ENCODE data around the gene SMS.

DNA sequence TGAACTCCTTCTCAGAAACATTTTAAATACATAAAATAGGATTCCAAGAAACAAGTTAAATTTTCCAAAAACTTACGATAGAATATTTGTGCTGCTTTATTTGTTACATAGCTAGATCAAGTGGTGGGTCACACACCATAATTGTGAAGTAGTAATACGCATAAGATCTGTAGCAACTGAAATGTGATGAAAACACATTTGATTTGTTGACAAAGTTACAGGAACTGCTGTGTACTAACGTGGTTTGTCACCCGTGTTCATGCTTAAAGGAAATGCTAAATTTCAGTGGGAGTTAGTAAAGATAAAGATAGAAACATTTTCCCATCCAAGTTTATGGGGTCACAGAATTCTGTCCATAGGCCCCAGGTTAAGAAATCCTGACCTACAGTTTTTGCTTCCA is 57.5 kb downstream of the SMS start:
- TF ChIP-seq, protein P1, sequence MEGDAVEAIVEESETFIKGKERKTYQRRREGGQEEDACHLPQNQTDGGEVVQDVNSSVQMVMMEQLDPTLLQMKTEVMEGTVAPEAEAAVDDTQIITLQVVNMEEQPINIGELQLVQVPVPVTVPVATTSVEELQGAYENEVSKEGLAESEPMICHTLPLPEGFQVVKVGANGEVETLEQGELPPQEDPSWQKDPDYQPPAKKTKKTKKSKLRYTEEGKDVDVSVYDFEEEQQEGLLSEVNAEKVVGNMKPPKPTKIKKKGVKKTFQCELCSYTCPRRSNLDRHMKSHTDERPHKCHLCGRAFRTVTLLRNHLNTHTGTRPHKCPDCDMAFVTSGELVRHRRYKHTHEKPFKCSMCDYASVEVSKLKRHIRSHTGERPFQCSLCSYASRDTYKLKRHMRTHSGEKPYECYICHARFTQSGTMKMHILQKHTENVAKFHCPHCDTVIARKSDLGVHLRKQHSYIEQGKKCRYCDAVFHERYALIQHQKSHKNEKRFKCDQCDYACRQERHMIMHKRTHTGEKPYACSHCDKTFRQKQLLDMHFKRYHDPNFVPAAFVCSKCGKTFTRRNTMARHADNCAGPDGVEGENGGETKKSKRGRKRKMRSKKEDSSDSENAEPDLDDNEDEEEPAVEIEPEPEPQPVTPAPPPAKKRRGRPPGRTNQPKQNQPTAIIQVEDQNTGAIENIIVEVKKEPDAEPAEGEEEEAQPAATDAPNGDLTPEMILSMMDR (IDR thresholded peaks at IDR 0.05), result no peak
- TF ChIP-seq POLR2A (IDR thresholded peaks at IDR 0.05), result no peak

Data from testis (tissue), 2 donors.